SU-DHL-6 (cell line): Measurements from ENCODE around the gene TSHZ2.

Experiments used
- H2AFZ ChIP-seq: fragments of 200-600 bp; sonication (generic); 2 replicates; pipeline ENCODE4 v1.6.1; 2014; ENCODE audit warnings: low read depth, mild to moderate bottlenecking, moderate library complexity, mixed read lengths, antibody characterized with exemption, low read length; ENCODE audit not compliant: severe bottlenecking
- H3F3A ChIP-seq: fragments of 200-600 bp; shearing (Covaris generic); 2 replicates; pipeline ENCODE4 v1.6.0; 2016; ENCODE audit warnings: antibody characterized with exemption, mild to moderate bottlenecking; ENCODE audit not compliant: insufficient read depth
- H3K27ac ChIP-seq: fragments of 200-600 bp; sonication (generic); 2 replicates; pipeline ENCODE4 v1.5.1; 2016; ENCODE audit warnings: low read depth, mild to moderate bottlenecking, low read length, moderate library complexity, mixed read lengths
- H3K27me3 ChIP-seq: fragments of 200-600 bp; sonication (generic), shearing (Covaris generic); 2 replicates; pipeline ENCODE4 v1.6.0; 2014; ENCODE audit warnings: mild to moderate bottlenecking, low read length
- H3K36me3 ChIP-seq: fragments of 200-600 bp; sonication (generic); 2 replicates; pipeline ENCODE4 v1.6.1; 2014; ENCODE audit warnings: mild to moderate bottlenecking, low read length, mixed read lengths
- H3K4me2 ChIP-seq: fragments of 300-600, 200-600 bp; shearing (Covaris generic), sonication (generic); 2 replicates; pipeline ENCODE4 v1.6.0; 2014; ENCODE audit warnings: low read length, low read depth, mild to moderate bottlenecking; ENCODE audit not compliant: poor library complexity, severe bottlenecking
- H3K4me3 ChIP-seq: fragments of 200-600 bp; sonication (generic); 2 replicates; pipeline ENCODE4 v1.5.1; 2014; ENCODE audit warnings: antibody characterized with exemption, low read length, mild to moderate bottlenecking, mixed read lengths; ENCODE audit not compliant: insufficient read depth, poor library complexity, severe bottlenecking
- H3K79me2 ChIP-seq: fragments of 200-600 bp; sonication (generic); 2 replicates; pipeline ENCODE4 v1.6.1; 2014; ENCODE audit warnings: mild to moderate bottlenecking, low read length, moderate library complexity; ENCODE audit not compliant: insufficient read depth
- H3K9ac ChIP-seq: fragments of 200-600 bp; sonication (generic); 2 replicates; pipeline ENCODE4 v1.7.0; 2014; ENCODE audit warnings: mild to moderate bottlenecking, low read length
- H3K9me2 ChIP-seq: fragments of 200-600 bp; sonication (generic); replicated peaks from 2 replicates; pipeline ENCODE4 v1.6.1; 2014; ENCODE audit warnings: low read length; ENCODE audit not compliant: insufficient read depth
- H3K9me3 ChIP-seq: fragments of 200-600 bp; sonication (generic); 2 replicates; pipeline ENCODE4 v1.6.1; 2014; ENCODE audit warnings: low read length, mixed read lengths; ENCODE audit not compliant: insufficient read depth
- H4K20me1 ChIP-seq: fragments of 200-600 bp; sonication (generic); 2 replicates; pipeline ENCODE4 v1.6.1; 2014; ENCODE audit warnings: low read depth, mild to moderate bottlenecking, antibody characterized with exemption, low read length, moderate library complexity, mixed read lengths
- EZH2phosphoT487 ChIP-seq: fragments of 200-600 bp; sonication (generic), shearing (Covaris generic); conservative IDR thresholded peaks from 2 replicates; pipeline ENCODE4 v1.6.1; 2018; ENCODE audit warnings: mild to moderate bottlenecking, antibody characterized with exemption, low read length, moderate library complexity, mixed read lengths
- TF ChIP-seq, protein P1 (sequence below): fragments of 200-600 bp; sonication (generic); IDR thresholded peaks from one replicate; pipeline ENCODE4 v1.5.1; 2017; ENCODE audit warnings: antibody characterized with exemption, mild to moderate bottlenecking, low read length, moderate library complexity; ENCODE audit not compliant: insufficient read depth, poor library complexity, severe bottlenecking

Gene TSHZ2

GRCh38 chr20:53408691-53409446 lies 436.7 kb downstream of the TSHZ2 start:
- no peaks in the 10 kb centered on the region for H3K9me3 ChIP-seq
- TF ChIP-seq, protein P1, sequence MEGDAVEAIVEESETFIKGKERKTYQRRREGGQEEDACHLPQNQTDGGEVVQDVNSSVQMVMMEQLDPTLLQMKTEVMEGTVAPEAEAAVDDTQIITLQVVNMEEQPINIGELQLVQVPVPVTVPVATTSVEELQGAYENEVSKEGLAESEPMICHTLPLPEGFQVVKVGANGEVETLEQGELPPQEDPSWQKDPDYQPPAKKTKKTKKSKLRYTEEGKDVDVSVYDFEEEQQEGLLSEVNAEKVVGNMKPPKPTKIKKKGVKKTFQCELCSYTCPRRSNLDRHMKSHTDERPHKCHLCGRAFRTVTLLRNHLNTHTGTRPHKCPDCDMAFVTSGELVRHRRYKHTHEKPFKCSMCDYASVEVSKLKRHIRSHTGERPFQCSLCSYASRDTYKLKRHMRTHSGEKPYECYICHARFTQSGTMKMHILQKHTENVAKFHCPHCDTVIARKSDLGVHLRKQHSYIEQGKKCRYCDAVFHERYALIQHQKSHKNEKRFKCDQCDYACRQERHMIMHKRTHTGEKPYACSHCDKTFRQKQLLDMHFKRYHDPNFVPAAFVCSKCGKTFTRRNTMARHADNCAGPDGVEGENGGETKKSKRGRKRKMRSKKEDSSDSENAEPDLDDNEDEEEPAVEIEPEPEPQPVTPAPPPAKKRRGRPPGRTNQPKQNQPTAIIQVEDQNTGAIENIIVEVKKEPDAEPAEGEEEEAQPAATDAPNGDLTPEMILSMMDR = no peak
- no peak for TF ChIP-seq EZH2phosphoT487
- H3K36me3 ChIP-seq = no peaks in the 10 kb centered on the region
- H3F3A ChIP-seq = no peaks in the 10 kb centered on the region
- H3K9ac ChIP-seq = no peak overlapping the region
- H3K79me2 ChIP-seq = no peaks in the 10 kb centered on the region
- no peak overlapping the region for H3K4me3 ChIP-seq
- no peak overlapping the region for H2AFZ ChIP-seq
- no peak overlapping the region for H3K27ac ChIP-seq
- H3K27me3 ChIP-seq = no peaks in the 10 kb centered on the region
- H3K9me2 ChIP-seq = no peaks in the 10 kb centered on the region
- H4K20me1 ChIP-seq = no peaks in the 10 kb centered on the region
- no peak overlapping the region for H3K4me2 ChIP-seq

DNA sequence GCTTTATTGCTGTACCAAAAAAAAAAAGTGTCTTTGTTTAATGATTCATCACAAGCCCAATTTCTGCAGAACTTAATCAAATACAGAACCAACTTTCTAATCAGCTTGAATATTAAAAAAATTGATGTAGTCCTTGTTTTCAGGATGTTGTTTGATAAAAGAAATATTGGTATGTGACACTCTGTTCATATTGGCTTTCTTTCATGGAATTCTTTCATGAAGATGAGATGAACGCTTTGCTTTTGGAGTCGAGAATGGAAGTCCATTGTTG lies 437.2 kb downstream of the TSHZ2 start:
- Histone ChIP-seq H3K9ac (no peak overlapping the region), H3K36me3 (no peaks in the 10 kb centered on the region), H3K79me2 (no peaks in the 10 kb centered on the region), H2AFZ (no peak overlapping the region), H3K4me2 (no peak overlapping the region), H3K27ac (no peak overlapping the region), H3K9me2 (no peaks in the 10 kb centered on the region), H4K20me1 (no peaks in the 10 kb centered on the region), H3K27me3 (no peaks in the 10 kb centered on the region), H3K9me3 (no peaks in the 10 kb centered on the region), H3K4me3 (no peak overlapping the region), H3F3A (no peaks in the 10 kb centered on the region)
- TF ChIP-seq EZH2phosphoT487 = no peak
- TF ChIP-seq, protein P1 = no peak

GRCh38 chr20:53411129-53411528 lies 439.0 kb downstream of the TSHZ2 start:
- no peak overlapping the region for H2AFZ ChIP-seq
- no peaks in the 10 kb centered on the region for H3K27me3 ChIP-seq
- no peaks in the 10 kb centered on the region for H3K9me3 ChIP-seq
- H3K27ac ChIP-seq = no peak overlapping the region
- H3K79me2 ChIP-seq = no peaks in the 10 kb centered on the region
- H3F3A ChIP-seq = no peaks in the 10 kb centered on the region
- no peaks in the 10 kb centered on the region for H3K9me2 ChIP-seq
- H4K20me1 ChIP-seq = no peaks in the 10 kb centered on the region
- H3K4me2 ChIP-seq = no peak overlapping the region
- H3K36me3 ChIP-seq = no peaks in the 10 kb centered on the region
- H3K9ac ChIP-seq = no peak overlapping the region
- no peak overlapping the region for H3K4me3 ChIP-seq
- TF ChIP-seq, protein P1 = no peak
- TF ChIP-seq EZH2phosphoT487 = no peak

DNA sequence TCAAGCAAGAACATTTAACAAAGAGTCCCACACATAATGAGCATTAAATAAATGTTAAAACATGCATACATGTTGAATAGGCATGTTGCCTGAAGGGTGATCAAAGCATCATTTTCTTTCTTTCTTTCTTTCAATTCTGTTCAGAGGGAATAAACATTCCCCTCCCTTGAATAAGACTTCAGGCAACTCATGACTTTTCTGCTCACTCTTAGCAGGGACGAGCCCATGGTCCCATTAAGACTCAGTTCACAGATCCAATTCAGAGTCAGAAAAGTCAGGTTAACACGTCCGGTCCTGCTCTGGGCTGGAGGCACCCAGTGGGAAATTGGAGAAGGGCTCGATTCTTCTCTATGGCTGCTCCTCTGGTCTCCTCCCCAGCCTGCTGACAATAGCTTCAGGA lies 439.7 kb downstream of the TSHZ2 start:
- TF ChIP-seq EZH2phosphoT487 = no peak
- TF ChIP-seq, protein P1 = no peak
- H3K9ac ChIP-seq = no peak overlapping the region
- no peaks in the 10 kb centered on the region for H3K9me2 ChIP-seq
- H3K27ac ChIP-seq = no peak overlapping the region
- H2AFZ ChIP-seq = no peak overlapping the region
- H3K79me2 ChIP-seq = no peaks in the 10 kb centered on the region
- no peaks in the 10 kb centered on the region for H3F3A ChIP-seq
- no peaks in the 10 kb centered on the region for H3K9me3 ChIP-seq
- no peak overlapping the region for H3K4me3 ChIP-seq
- H3K4me2 ChIP-seq = no peak overlapping the region
- H4K20me1 ChIP-seq = no peaks in the 10 kb centered on the region
- no peaks in the 10 kb centered on the region for H3K27me3 ChIP-seq
- no peaks in the 10 kb centered on the region for H3K36me3 ChIP-seq
